Body of pancreas (tissue), 4 donors: Measurements from ENCODE around the gene EMID1.

Experiments used
- POLR2A ChIP-seq, 3 donors: fragments of 450-650 bp; IDR thresholded peaks; one replicate each; pipeline ENCODE4 v1.6.1; 2016; ENCODE audit warnings: antibody characterized with exemption in 3 of 3, mild to moderate bottlenecking in 2 of 3
- TF ChIP-seq, protein P1 (sequence below), 7 experiments: fragments of 450-650 bp in 4 of 7; fragments of 200-600 bp in 3 of 7; sonication (generic) in 3 of 7; IDR thresholded peaks; one replicate each; pipeline ENCODE4 v1.5.1; 2016 to 2019; ENCODE audit warnings: antibody characterized with exemption in 7 of 7

DNA sequence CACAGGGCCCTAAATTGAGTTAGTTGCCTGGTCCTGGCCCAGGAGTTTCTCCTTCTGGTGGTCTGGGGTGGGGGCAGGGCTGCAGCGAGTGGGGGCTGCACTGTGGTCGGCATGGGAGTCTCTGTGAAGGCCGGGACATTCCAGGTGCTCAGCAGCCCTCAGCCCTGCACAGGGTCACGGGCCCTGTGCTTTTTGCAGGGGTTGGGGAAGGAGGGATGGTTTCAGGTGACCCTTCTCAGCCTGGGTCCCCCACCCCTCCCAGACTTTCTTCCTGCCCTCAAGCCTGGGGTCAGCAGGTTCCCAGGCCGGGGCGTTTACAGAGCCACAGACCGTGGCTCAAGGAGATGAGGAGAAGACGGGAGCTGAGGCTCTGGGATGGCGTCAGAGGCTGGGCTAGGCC, 7.8 kb downstream of the EMID1 start:
- TF ChIP-seq, protein P1, sequence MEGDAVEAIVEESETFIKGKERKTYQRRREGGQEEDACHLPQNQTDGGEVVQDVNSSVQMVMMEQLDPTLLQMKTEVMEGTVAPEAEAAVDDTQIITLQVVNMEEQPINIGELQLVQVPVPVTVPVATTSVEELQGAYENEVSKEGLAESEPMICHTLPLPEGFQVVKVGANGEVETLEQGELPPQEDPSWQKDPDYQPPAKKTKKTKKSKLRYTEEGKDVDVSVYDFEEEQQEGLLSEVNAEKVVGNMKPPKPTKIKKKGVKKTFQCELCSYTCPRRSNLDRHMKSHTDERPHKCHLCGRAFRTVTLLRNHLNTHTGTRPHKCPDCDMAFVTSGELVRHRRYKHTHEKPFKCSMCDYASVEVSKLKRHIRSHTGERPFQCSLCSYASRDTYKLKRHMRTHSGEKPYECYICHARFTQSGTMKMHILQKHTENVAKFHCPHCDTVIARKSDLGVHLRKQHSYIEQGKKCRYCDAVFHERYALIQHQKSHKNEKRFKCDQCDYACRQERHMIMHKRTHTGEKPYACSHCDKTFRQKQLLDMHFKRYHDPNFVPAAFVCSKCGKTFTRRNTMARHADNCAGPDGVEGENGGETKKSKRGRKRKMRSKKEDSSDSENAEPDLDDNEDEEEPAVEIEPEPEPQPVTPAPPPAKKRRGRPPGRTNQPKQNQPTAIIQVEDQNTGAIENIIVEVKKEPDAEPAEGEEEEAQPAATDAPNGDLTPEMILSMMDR (IDR thresholded peaks at IDR 0.05) = no peak
- TF ChIP-seq POLR2A (IDR thresholded peaks at IDR 0.05) = no peak
